ENCODE measurements around the gene SLC25A42. TPM values are rescaled to one million over a fixed set of nuclear protein-coding genes. Genes with fewer than 3 reads are reported as not detected.

SLC25A42 gene
- total and polyA plus RNA-seq, 2 of the 4 experiments (the other 2 are of a cell fraction) = 2.0 to 9.9 TPM

GRCh38 chr19:19062454-19063182 lies 1.2 kb upstream of the SLC25A42 start (continued):
- no peak for TF ChIP-seq BHLHE40 (IDR thresholded peaks at IDR 0.05; ENCODE audit: low read depth, low read length)
- TF ChIP-seq FOS (IDR thresholded peaks at IDR 0.05; ENCODE audit: low read depth, low read length) = 0 out of 2 replicates have a peak, but pooled peaks have one; percentile 30

GRCh38 chr19:19064098-19064722 lies 416 bp downstream of the SLC25A42 start:
- H3K9ac ChIP-seq (ENCODE audit: low read depth, low read length) = peak overlapping the region; percentile 68
- no peak for DNase-seq
- H3K4me3 ChIP-seq (ENCODE audit: insufficient read depth, low read depth, low read length) = peak overlapping the region; percentile 64
- BruUV-seq (replicated peaks) = no TSS peak
- no peak overlapping the region for H4K5ac ChIP-seq (ENCODE audit: low read depth, low read length)
- H2BK15ac ChIP-seq (ENCODE audit: low read depth, low read length) = no peak overlapping the region
- ChIA-PET CTCF (interaction anchor here (1.0 kb wide), 1 partner anchor 24 kb away, joined by 6 read pairs; no protein-coding TSS in a partner anchor), POLR2A (ENCODE audit: unreplicated experiment) (no interaction called here)
- no peak overlapping the region for H3K56ac ChIP-seq (ENCODE audit: extremely low read depth, insufficient read depth, low read length)
- H2BK20ac ChIP-seq (ENCODE audit: low read depth, low read length) = no peak overlapping the region
- TF ChIP-seq, protein P1, sequence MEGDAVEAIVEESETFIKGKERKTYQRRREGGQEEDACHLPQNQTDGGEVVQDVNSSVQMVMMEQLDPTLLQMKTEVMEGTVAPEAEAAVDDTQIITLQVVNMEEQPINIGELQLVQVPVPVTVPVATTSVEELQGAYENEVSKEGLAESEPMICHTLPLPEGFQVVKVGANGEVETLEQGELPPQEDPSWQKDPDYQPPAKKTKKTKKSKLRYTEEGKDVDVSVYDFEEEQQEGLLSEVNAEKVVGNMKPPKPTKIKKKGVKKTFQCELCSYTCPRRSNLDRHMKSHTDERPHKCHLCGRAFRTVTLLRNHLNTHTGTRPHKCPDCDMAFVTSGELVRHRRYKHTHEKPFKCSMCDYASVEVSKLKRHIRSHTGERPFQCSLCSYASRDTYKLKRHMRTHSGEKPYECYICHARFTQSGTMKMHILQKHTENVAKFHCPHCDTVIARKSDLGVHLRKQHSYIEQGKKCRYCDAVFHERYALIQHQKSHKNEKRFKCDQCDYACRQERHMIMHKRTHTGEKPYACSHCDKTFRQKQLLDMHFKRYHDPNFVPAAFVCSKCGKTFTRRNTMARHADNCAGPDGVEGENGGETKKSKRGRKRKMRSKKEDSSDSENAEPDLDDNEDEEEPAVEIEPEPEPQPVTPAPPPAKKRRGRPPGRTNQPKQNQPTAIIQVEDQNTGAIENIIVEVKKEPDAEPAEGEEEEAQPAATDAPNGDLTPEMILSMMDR (conservative IDR thresholded peaks at IDR 0.05; ENCODE audit: low read depth, low read length) = peak; percentile 35; the same call in 1 of the 2 replicates
- TF ChIP-seq MAFK (IDR thresholded peaks at IDR 0.05; ENCODE audit: low read depth, low read length) = no peak
- H3K9me1 ChIP-seq (ENCODE audit: insufficient read depth, low read length) = peaks cover 13% of the 10 kb centered on the region
- no peak overlapping the region; the same call in 1 of the 2 replicates for H4K91ac ChIP-seq (ENCODE audit: insufficient read depth, low read depth, low read length)
- peak; percentile 8 for ATAC-seq (ENCODE audit: low read depth)
- dilution Hi-C loops (cut with HindIII; ENCODE audit: low sequenced_read_pairs, unreplicated experiment) = no loop called here
- 0% methylated on average over 3 of the region's 29 CpGs; no CpG with 5 or more reads in 1 of the 2 experiments for whole genome bisulfite sequencing, 2 experiments (ENCODE audit: extremely low coverage in 2 of 2, insufficient read length in 1 of 2)
- peaks cover 3% of the 10 kb centered on the region; the same call in 1 of the 2 replicates for H3K36me3 ChIP-seq (ENCODE audit: control insufficient read depth, insufficient read depth, low read length)
- H3K4ac ChIP-seq (ENCODE audit: low read depth, low read length) = peak overlapping the region; percentile 70
- peak overlapping the region; percentile 64 for H3K14ac ChIP-seq (replicated peaks; ENCODE audit: low read depth, low read length)
- no peaks in the 10 kb centered on the region for H3K27me3 ChIP-seq (ENCODE audit: control insufficient read depth, insufficient read depth, low read length)
- H2BK5ac ChIP-seq (ENCODE audit: low read depth, low read length, poor library complexity, severe bottlenecking) = no peak overlapping the region
- H4K20me1 ChIP-seq (ENCODE audit: insufficient read depth, low read length) = 0 out of 2 replicates have a peak, but pooled peaks cover 6% of the 10 kb centered on the region
- H2AK5ac ChIP-seq (ENCODE audit: low read depth, low read length) = peak overlapping the region; percentile 61
- H3K23ac ChIP-seq (ENCODE audit: low read depth, low read length) = no peak overlapping the region
- peak overlapping the region; percentile 90 for H3K4me2 ChIP-seq (ENCODE audit: low read depth, low read length)
- H2AK9ac ChIP-seq (replicated peaks; ENCODE audit: low read depth, low read length, poor library complexity) = peak overlapping the region; percentile 77
- H4K8ac ChIP-seq (ENCODE audit: low read depth in 2 of 2, low read length in 2 of 2) = peak overlapping the region in 1 of 2 experiments; percentile 72; a peak in 1 of 4 replicates
- H2AFZ ChIP-seq (replicated peaks; ENCODE audit: low read length, poor library complexity) = peak overlapping the region; percentile 91
- H3K9me3 ChIP-seq (ENCODE audit: control insufficient read depth, insufficient read depth, low read length) = no peaks in the 10 kb centered on the region
- no peak overlapping the region for H3K18ac ChIP-seq (ENCODE audit: low read depth, low read length)
- in situ Hi-C loops (cut with MboI; ENCODE audit: low sequenced_read_pairs) = no loop called here
- peak overlapping the region; percentile 2; the same call in 1 of the 2 replicates for H3K27ac ChIP-seq (ENCODE audit: insufficient read depth, low read length)
- no peak overlapping the region for H2BK120ac ChIP-seq (ENCODE audit: low read depth, low read length)
- H3K79me1 ChIP-seq (ENCODE audit: low read depth in 1 of 2, low read length in 2 of 2) = peaks cover 6 to 23% of the 10 kb centered on the region in 2 experiments; a peak in 2 of 4 replicates
- intact Hi-C loops (cut with micrococcal nuclease) = loop anchor here (10.0 kb wide), 1 partner anchor 111 kb away; the partner anchor contains the start of gene MEF2B
- peaks cover 13% of the 10 kb centered on the region for H3K4me1 ChIP-seq (ENCODE audit: control insufficient read depth, insufficient read depth, low read length)
